HCT116 (cell line): Measurements from ENCODE around the gene AGPAT3. TPM values are rescaled to one million over a fixed set of nuclear protein-coding genes. Genes with fewer than 3 reads are reported as not detected.

Experiments
- ATAC-seq: fragments of 200-7000 bp; cut with Tn5 transposase; 2 replicates; pipeline ENCODE4 v1.9.1; 2020; ENCODE audit warnings: mild to moderate bottlenecking, moderate library complexity
- BruUV-seq: library from RNA; stranded (reverse); fragments of 400-500 nt; replicated peaks from 2 replicates; lab custom pipeline; 2021; lab: Mats Ljungman, UMichigan
- CTCF ChIA-PET: fragments of 300-600 bp; sonication (Branson Sonifier 250); formaldehyde crosslinking; loops from one replicate; lab custom pipeline; 2021; ENCODE audit warnings: antibody characterized with exemption; lab: Charles Lee
- POLR2A ChIA-PET: fragments of 300-600, 350-600 bp; sonication (Branson Sonifier 250); formaldehyde crosslinking; loops from one replicate; lab custom pipeline; 2021; ENCODE audit warnings: antibody characterized with exemption; lab: Charles Lee
- RAD21 ChIA-PET, 2 experiments: fragments of 300-600 bp; sonication (Branson Sonifier 250); formaldehyde crosslinking; loops; one replicate each; lab custom pipeline; 2023; ENCODE audit warnings: low total read pairs in 2 of 2; ENCODE audit not compliant: uncharacterized antibody in 2 of 2, unreplicated experiment in 2 of 2, low non-redundant PET in 1 of 2; lab: Charles Lee
- DNase-seq: peaks from one replicate; pipeline ENCODE4 v3.0.0-alpha.2; 2010; ENCODE audit warnings: low read depth, low spot score
- H2AFZ ChIP-seq: fragments of 200-600 bp; shearing (Covaris generic), sonication (generic); 2 replicates; pipeline ENCODE4 v1.6.1; 2017; ENCODE audit warnings: low read depth, mixed run types, mixed read lengths, antibody characterized with exemption, low read length; ENCODE audit not compliant: poor library complexity, severe bottlenecking
- H3K27ac ChIP-seq: 2 replicates; pipeline ENCODE4 v1.5.1; 2012; ENCODE audit warnings: low read depth, low read length
- H3K27me3 ChIP-seq: fragments of 200-600 bp; sonication (generic); 2 replicates; pipeline ENCODE4 v1.6.1; 2016; ENCODE audit warnings: mixed run types, low read length, mixed read lengths; ENCODE audit not compliant: insufficient read depth
- H3K36me3 ChIP-seq, 2 experiments: fragments of 200-500 bp in 1 of 2; fragments of 200-600 bp in 1 of 2; sonication (Bioruptor generic) in 1 of 2; sonication (generic) in 1 of 2; 2 replicates each; pipeline versions ENCODE4 v1.5.1 to v1.6.1; 2014 to 2016; ENCODE audit warnings: low read length in 2 of 2, inconsistent platforms in 1 of 2, mixed read lengths in 1 of 2, mixed run types in 1 of 2; ENCODE audit not compliant: insufficient read depth in 2 of 2, control insufficient read depth in 1 of 2
- H3K4me1 ChIP-seq, 2 experiments: fragments of 200-600 bp in 1 of 2; sonication (generic) in 1 of 2; 2 replicates each; pipeline versions ENCODE4 v1.5.1 to v1.6.1; 2012 to 2017; ENCODE audit warnings: low read length in 2 of 2, inconsistent platforms in 1 of 2, mild to moderate bottlenecking in 1 of 2, mixed read lengths in 1 of 2, mixed run types in 1 of 2, moderate library complexity in 1 of 2; ENCODE audit not compliant: insufficient read depth in 2 of 2, control insufficient read depth in 1 of 2
- H3K4me2 ChIP-seq: fragments of 200-600 bp; sonication (generic); 2 replicates; pipeline ENCODE4 v1.6.1; 2017; ENCODE audit warnings: mixed run types, low read length, mixed read lengths
- H3K4me3 ChIP-seq, 2 experiments: fragments of 200-600 bp in 1 of 2; sonication (generic) in 1 of 2; replicated peaks in 1 of 2; 2 replicates each; pipeline ENCODE4 v1.5.1; 2011 to 2016; ENCODE audit warnings: low read length in 2 of 2, control low read depth in 1 of 2, low read depth in 1 of 2, mild to moderate bottlenecking in 1 of 2, mixed read lengths in 1 of 2, mixed run types in 1 of 2
- H3K79me2 ChIP-seq: fragments of 200-600 bp; sonication (generic); 2 replicates; pipeline ENCODE4 v1.6.1; 2017; ENCODE audit warnings: mild to moderate bottlenecking, mixed run types, low read length, moderate library complexity, mixed read lengths; ENCODE audit not compliant: insufficient read depth
- H3K9ac ChIP-seq: fragments of 200-600 bp; sonication (generic); 2 replicates; pipeline ENCODE4 v1.6.1; 2016; ENCODE audit warnings: low read length, mixed read lengths
- H3K9me2 ChIP-seq: fragments of 200-600 bp; sonication (generic), shearing (Covaris generic); 2 replicates; pipeline ENCODE4 v1.6.1; 2017; ENCODE audit warnings: mixed run types, mild to moderate bottlenecking, moderate library complexity; ENCODE audit not compliant: insufficient read depth
- H3K9me3 ChIP-seq, 2 experiments: fragments of 200-500 bp in 1 of 2; fragments of 200-600 bp in 1 of 2; sonication (Bioruptor generic) in 1 of 2; sonication (generic) in 1 of 2; 2 replicates each; pipeline ENCODE4 v1.6.1; 2014 to 2017; ENCODE audit warnings: low read length in 2 of 2, mixed read lengths in 2 of 2, inconsistent platforms in 1 of 2, low read depth in 1 of 2, mild to moderate bottlenecking in 1 of 2, mixed run types in 1 of 2, moderate library complexity in 1 of 2; ENCODE audit not compliant: control insufficient read depth in 1 of 2, insufficient read depth in 1 of 2
- H4K20me1 ChIP-seq: fragments of 200-600 bp; sonication (generic), shearing (Covaris generic); 2 replicates; pipeline ENCODE4 v1.6.1; 2017; ENCODE audit warnings: mixed run types, mild to moderate bottlenecking, moderate library complexity; ENCODE audit not compliant: insufficient read depth
- CBX3 ChIP-seq: IDR thresholded peaks from 2 replicates; pipeline ENCODE4 v1.6.1; 2012; ENCODE audit warnings: low read depth
- CTCF ChIP-seq, 3 experiments: fragments of 200-600 bp in 1 of 3; sonication (generic) in 1 of 3; IDR thresholded peaks in 2 of 3; conservative IDR thresholded peaks in 1 of 3; 2 replicates each; pipeline ENCODE4 v1.5.1; 2012 to 2017; ENCODE audit warnings: low read depth in 2 of 3, low read length in 2 of 3, antibody characterized with exemption in 1 of 3, borderline replicate concordance in 1 of 3, control low read depth in 1 of 3, mild to moderate bottlenecking in 1 of 3, mixed read lengths in 1 of 3, mixed run types in 1 of 3, moderate library complexity in 1 of 3; ENCODE audit not compliant: insufficient read depth in 1 of 3
- EGR1 ChIP-seq: IDR thresholded peaks from 2 replicates; pipeline ENCODE4 v1.6.1; 2012; ENCODE audit warnings: low read depth
- ELF1 ChIP-seq: IDR thresholded peaks from 2 replicates; pipeline ENCODE4 v1.6.1; 2012; ENCODE audit warnings: low read depth, borderline replicate concordance
- EZH2phosphoT487 ChIP-seq: fragments of 200-600 bp; IDR thresholded peaks from 2 replicates; pipeline ENCODE4 v1.6.1; 2018; ENCODE audit warnings: antibody characterized with exemption, borderline replicate concordance
- FOSL1 ChIP-seq: IDR thresholded peaks from 2 replicates; pipeline ENCODE4 v1.6.1; 2012; ENCODE audit warnings: low read depth
- JUND ChIP-seq: IDR thresholded peaks from 2 replicates; pipeline ENCODE4 v1.6.1; 2012
- POLR2A ChIP-seq: IDR thresholded peaks from 2 replicates; pipeline ENCODE4 v1.7.0; 2011; ENCODE audit warnings: borderline replicate concordance; ENCODE audit not compliant: insufficient read depth, insufficient read length; ENCODE audit errors: extremely low read depth
- POLR2AphosphoS5 ChIP-seq: IDR thresholded peaks from 2 replicates; pipeline ENCODE4 v1.6.1; 2011; ENCODE audit warnings: mild to moderate bottlenecking, low read depth, low read length, moderate library complexity
- RAD21 ChIP-seq: IDR thresholded peaks from 2 replicates; pipeline ENCODE4 v1.6.1; 2012; ENCODE audit warnings: low read depth, mild to moderate bottlenecking
- SIN3A ChIP-seq: IDR thresholded peaks from 2 replicates; pipeline ENCODE4 v1.6.1; 2012; ENCODE audit warnings: low read depth
- YY1 ChIP-seq: IDR thresholded peaks from 2 replicates; pipeline ENCODE4 v1.6.1; 2011; ENCODE audit warnings: low read length, low read depth, moderate library complexity, mild to moderate bottlenecking; ENCODE audit not compliant: insufficient replicate concordance; ENCODE audit errors: extremely low read depth
- ZFX ChIP-seq: fragments of 450-650 bp; IDR thresholded peaks from 2 replicates; pipeline ENCODE4 v1.6.1; 2017
- ZNF274 ChIP-seq: fragments of 200-500 bp; sonication (Bioruptor generic); IDR thresholded peaks from 2 replicates; pipeline ENCODE4 v1.6.1; 2014; ENCODE audit warnings: mild to moderate bottlenecking, low read depth, low read length, inconsistent platforms
- intact Hi-C: fragments of 100-400 bp; cut with micrococcal nuclease; formaldehyde crosslinking; loops from 2 replicates; pipeline ENCODE4 v1.10.0; 2022
- total RNA-seq: library from RNA; stranded (reverse); gene quantifications from one replicate; pipeline ENCODE4 v1.2.1, GENCODE V29; 2021; ENCODE audit not compliant: unreplicated experiment
- TF ChIP-seq, protein P1 (sequence below): IDR thresholded peaks from 2 replicates; pipeline ENCODE4 v1.6.1; 2012
- TF ChIP-seq, protein P2 (sequence below): IDR thresholded peaks from 2 replicates; pipeline ENCODE4 v1.6.1; 2012
- TF ChIP-seq, protein P3 (sequence below): IDR thresholded peaks from 2 replicates; pipeline ENCODE4 v1.6.1; 2012; ENCODE audit warnings: low read depth

The AGPAT3 gene
- total RNA-seq, 1 experiment from 2014 or later = 54.1 TPM

DNA sequence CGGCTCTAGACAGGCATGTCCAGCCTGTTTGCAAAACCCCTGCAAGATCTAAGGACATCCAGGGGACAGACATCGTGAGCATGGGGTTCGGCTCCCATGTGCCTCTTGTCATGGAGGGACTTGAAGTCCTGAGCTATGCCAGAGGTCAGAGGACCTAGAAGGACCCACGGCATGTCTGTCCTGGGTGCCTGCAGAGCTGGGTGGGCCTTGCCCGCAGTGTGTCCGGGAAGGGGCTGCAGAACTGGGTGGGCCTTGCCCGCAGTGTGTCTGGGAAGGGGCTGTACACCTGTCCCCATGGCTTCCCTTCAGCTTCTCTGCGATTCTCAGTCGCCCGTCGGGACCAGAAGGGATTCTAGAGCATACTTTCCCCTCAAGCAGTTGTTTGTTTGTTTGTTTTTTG lies 127.1 kb downstream of the AGPAT3 start:
- ChIA-PET POLR2A (no interaction called here), RAD21 (no interaction called here), CTCF (no interaction called here)
- intact Hi-C loops = no loop called here
- no peak overlapping the region for H3K9ac ChIP-seq
- H3K4me2 ChIP-seq = no peak overlapping the region
- no peak overlapping the region for H3K4me3 ChIP-seq
- TF ChIP-seq, protein P1, sequence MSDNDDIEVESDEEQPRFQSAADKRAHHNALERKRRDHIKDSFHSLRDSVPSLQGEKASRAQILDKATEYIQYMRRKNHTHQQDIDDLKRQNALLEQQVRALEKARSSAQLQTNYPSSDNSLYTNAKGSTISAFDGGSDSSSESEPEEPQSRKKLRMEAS = no peak
- TF ChIP-seq JUND = no peak
- TF ChIP-seq ZNF274 = no peak
- TF ChIP-seq, protein P2, sequence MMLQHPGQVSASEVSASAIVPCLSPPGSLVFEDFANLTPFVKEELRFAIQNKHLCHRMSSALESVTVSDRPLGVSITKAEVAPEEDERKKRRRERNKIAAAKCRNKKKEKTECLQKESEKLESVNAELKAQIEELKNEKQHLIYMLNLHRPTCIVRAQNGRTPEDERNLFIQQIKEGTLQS = no peak
- no peak for TF ChIP-seq ELF1
- TF ChIP-seq EGR1 = no peak
- TF ChIP-seq RAD21 = no peak
- no peak for TF ChIP-seq YY1
- TF ChIP-seq, protein P3, sequence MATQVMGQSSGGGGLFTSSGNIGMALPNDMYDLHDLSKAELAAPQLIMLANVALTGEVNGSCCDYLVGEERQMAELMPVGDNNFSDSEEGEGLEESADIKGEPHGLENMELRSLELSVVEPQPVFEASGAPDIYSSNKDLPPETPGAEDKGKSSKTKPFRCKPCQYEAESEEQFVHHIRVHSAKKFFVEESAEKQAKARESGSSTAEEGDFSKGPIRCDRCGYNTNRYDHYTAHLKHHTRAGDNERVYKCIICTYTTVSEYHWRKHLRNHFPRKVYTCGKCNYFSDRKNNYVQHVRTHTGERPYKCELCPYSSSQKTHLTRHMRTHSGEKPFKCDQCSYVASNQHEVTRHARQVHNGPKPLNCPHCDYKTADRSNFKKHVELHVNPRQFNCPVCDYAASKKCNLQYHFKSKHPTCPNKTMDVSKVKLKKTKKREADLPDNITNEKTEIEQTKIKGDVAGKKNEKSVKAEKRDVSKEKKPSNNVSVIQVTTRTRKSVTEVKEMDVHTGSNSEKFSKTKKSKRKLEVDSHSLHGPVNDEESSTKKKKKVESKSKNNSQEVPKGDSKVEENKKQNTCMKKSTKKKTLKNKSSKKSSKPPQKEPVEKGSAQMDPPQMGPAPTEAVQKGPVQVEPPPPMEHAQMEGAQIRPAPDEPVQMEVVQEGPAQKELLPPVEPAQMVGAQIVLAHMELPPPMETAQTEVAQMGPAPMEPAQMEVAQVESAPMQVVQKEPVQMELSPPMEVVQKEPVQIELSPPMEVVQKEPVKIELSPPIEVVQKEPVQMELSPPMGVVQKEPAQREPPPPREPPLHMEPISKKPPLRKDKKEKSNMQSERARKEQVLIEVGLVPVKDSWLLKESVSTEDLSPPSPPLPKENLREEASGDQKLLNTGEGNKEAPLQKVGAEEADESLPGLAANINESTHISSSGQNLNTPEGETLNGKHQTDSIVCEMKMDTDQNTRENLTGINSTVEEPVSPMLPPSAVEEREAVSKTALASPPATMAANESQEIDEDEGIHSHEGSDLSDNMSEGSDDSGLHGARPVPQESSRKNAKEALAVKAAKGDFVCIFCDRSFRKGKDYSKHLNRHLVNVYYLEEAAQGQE = no peak
- TF ChIP-seq POLR2A = no peak
- TF ChIP-seq POLR2AphosphoS5 = no peak
- TF ChIP-seq ZFX = no peak
- TF ChIP-seq EZH2phosphoT487 = no peak
- no peak for TF ChIP-seq SIN3A
- TF ChIP-seq CTCF (IDR thresholded peaks at IDR 0.05 in 2 of 3, conservative IDR thresholded peaks at IDR 0.05 in 1 of 3; ENCODE audit: borderline replicate concordance in 1 of 3, insufficient read depth in 1 of 3, low read depth in 2 of 3, low read length in 2 of 3) = no peak
- no peak for TF ChIP-seq CBX3
- TF ChIP-seq FOSL1 = no peak
- no peaks in the 10 kb centered on the region for H3K27me3 ChIP-seq
- DNase-seq (no peak), ATAC-seq (no peak)
- H3K4me1 ChIP-seq = no peaks in the 10 kb centered on the region
- H3K9me2 ChIP-seq = no peaks in the 10 kb centered on the region
- no peaks in the 10 kb centered on the region for H3K79me2 ChIP-seq
- no TSS peak for BruUV-seq
- H3K36me3 ChIP-seq = no peaks in the 10 kb centered on the region
- no peaks in the 10 kb centered on the region for H4K20me1 ChIP-seq
- H2AFZ ChIP-seq = no peak overlapping the region
- no peaks in the 10 kb centered on the region for H3K9me3 ChIP-seq
- no peak overlapping the region for H3K27ac ChIP-seq
